PC-3 (cell line): ENCODE data around the gene SELENOT. TPM values are rescaled to one million over a fixed set of nuclear protein-coding genes. Genes with fewer than 3 reads are reported as not detected.
A peak's percentile ranks its signal among the peaks of the same experiment; 100 is the strongest.

Experiments
- ATAC-seq: fragments of 200-7000 bp; cut with Tn5 transposase; 2 replicates; pipeline ENCODE4 v1.9.1; 2020; ENCODE audit warnings: mild to moderate bottlenecking, moderate library complexity
- BruUV-seq: library from RNA; stranded (reverse); fragments of 400-500 nt; replicated peaks from 2 replicates; lab custom pipeline; 2021; lab: Mats Ljungman, UMichigan
- CTCF ChIA-PET: fragments of 300-600 bp; sonication (Branson Sonifier 250); formaldehyde crosslinking; loops from one replicate; lab custom pipeline; 2022; ENCODE audit warnings: antibody characterized with exemption; lab: Charles Lee
- POLR2A ChIA-PET: fragments of 300-600 bp; sonication (Branson Sonifier 250); formaldehyde crosslinking; loops from one replicate; lab custom pipeline; 2022; ENCODE audit warnings: antibody characterized with exemption; ENCODE audit not compliant: unreplicated experiment; lab: Charles Lee
- DNase-seq: peaks from one replicate; pipeline ENCODE4 v3.0.0-alpha.2; 2015
- H2AFZ ChIP-seq: fragments of 300-600 bp; sonication (generic); 2 replicates; pipeline ENCODE4 v1.6.0; 2016; ENCODE audit warnings: antibody characterized with exemption, low read length
- H3F3A ChIP-seq: fragments of 300-600 bp; sonication (generic); one replicate; pipeline ENCODE4 v1.6.0; 2017; ENCODE audit warnings: antibody characterized with exemption, low read length, control low read depth, mild to moderate bottlenecking; ENCODE audit not compliant: unreplicated experiment
- H3K27ac ChIP-seq: fragments of 300-600 bp; sonication (generic); 2 replicates; pipeline ENCODE4 v1.5.1; 2016; ENCODE audit warnings: mild to moderate bottlenecking, low read length
- H3K27me3 ChIP-seq: fragments of 300-600 bp; sonication (generic); 2 replicates; pipeline ENCODE4 v1.6.1; 2016; ENCODE audit warnings: low read length, mixed read lengths
- H3K36me3 ChIP-seq: fragments of 300-600 bp; sonication (generic); 2 replicates; pipeline ENCODE4 v1.6.1; 2016; ENCODE audit warnings: low read depth, mixed run types, low read length, mixed read lengths
- H3K4me1 ChIP-seq: fragments of 300-600 bp; sonication (generic); 2 replicates; pipeline ENCODE4 v1.5.1; 2016; ENCODE audit warnings: low read length; ENCODE audit not compliant: insufficient read depth
- H3K4me2 ChIP-seq: fragments of 300-600 bp; sonication (generic); 2 replicates; pipeline ENCODE4 v1.6.0; 2016; ENCODE audit warnings: low read length
- H3K4me3 ChIP-seq: fragments of 300-600 bp; sonication (generic); 2 replicates; pipeline ENCODE4 v1.5.1; 2016; ENCODE audit warnings: mild to moderate bottlenecking, low read length, mixed read lengths
- H3K79me2 ChIP-seq: fragments of 300-600 bp; sonication (generic); 2 replicates; pipeline ENCODE4 v1.6.1; 2017; ENCODE audit warnings: low read length, mixed read lengths
- H3K9ac ChIP-seq: fragments of 300-600 bp; sonication (generic); 2 replicates; pipeline ENCODE4 v1.6.0; 2016; ENCODE audit warnings: mild to moderate bottlenecking, low read length
- H3K9me2 ChIP-seq: fragments of 300-600 bp; sonication (generic); replicated peaks from 2 replicates; pipeline ENCODE4 v1.6.1; 2016; ENCODE audit warnings: mixed run types, low read length, mixed read lengths
- H3K9me3 ChIP-seq: fragments of 300-600 bp; sonication (generic); 2 replicates; pipeline ENCODE4 v1.6.1; 2016; ENCODE audit warnings: low read length, mixed read lengths
- H4K20me1 ChIP-seq: fragments of 300-600 bp; sonication (generic); 2 replicates; pipeline ENCODE4 v1.6.1; 2016; ENCODE audit warnings: low read length, mixed read lengths
- CTCF ChIP-seq: fragments of 300-600 bp; sonication (generic); conservative IDR thresholded peaks from 2 replicates; pipeline ENCODE4 v1.5.1; 2017; ENCODE audit warnings: antibody characterized with exemption, low read depth, mild to moderate bottlenecking, low read length
- EZH2 ChIP-seq: fragments of 300-600 bp; sonication (generic); IDR thresholded peaks from one replicate; pipeline ENCODE4 v1.6.1; 2017; ENCODE audit warnings: antibody characterized with exemption, mild to moderate bottlenecking, low read length; ENCODE audit not compliant: unreplicated experiment
- EZH2phosphoT487 ChIP-seq: fragments of 300-600 bp; sonication (generic); IDR thresholded peaks from 2 replicates; pipeline ENCODE4 v1.6.1; 2018; ENCODE audit warnings: mild to moderate bottlenecking, antibody characterized with exemption, low read length, borderline replicate concordance
- intact Hi-C: fragments of 100-400 bp; cut with micrococcal nuclease; formaldehyde crosslinking; loops from 2 replicates; pipeline ENCODE4 v1.9.0; 2023
- total RNA-seq: library from RNA; depleted of rRNA; stranded (reverse); fragments of >200 nt; gene quantifications from 2 replicates; pipeline ENCODE4 v1.2.3, GENCODE V29; 2014

The SELENOT gene
- total RNA-seq, 1 experiment from 2014 or later = 109 TPM

GRCh38 chr3:150609988-150610387, 6.9 kb downstream of the SELENOT start:
- Histone ChIP-seq H3K79me2 (peaks cover 95% of the 10 kb centered on the region), H3K9me2 (no peaks in the 10 kb centered on the region), H3K9ac (no peak overlapping the region), H3K4me1 (peaks cover 19% of the 10 kb centered on the region), H3K4me2 (peak overlapping the region; percentile 8; the same call in 1 of the 2 replicates), H3K4me3 (no peak overlapping the region), H2AFZ (no peak overlapping the region), H3K27me3 (no peaks in the 10 kb centered on the region), H3K36me3 (peaks cover 52% of the 10 kb centered on the region), H3K9me3 (no peaks in the 10 kb centered on the region), H3F3A (no peaks in the 10 kb centered on the region), H3K27ac (no peak overlapping the region), H4K20me1 (peaks cover 65% of the 10 kb centered on the region)
- BruUV-seq = no TSS peak
- intact Hi-C loops = no loop called here
- TF ChIP-seq EZH2phosphoT487 (no peak), EZH2 (no peak), CTCF (no peak)
- POLR2A ChIA-PET = no interaction called here
- ATAC-seq (no peak), DNase-seq (no peak)
- CTCF ChIA-PET = no interaction called here

DNA sequence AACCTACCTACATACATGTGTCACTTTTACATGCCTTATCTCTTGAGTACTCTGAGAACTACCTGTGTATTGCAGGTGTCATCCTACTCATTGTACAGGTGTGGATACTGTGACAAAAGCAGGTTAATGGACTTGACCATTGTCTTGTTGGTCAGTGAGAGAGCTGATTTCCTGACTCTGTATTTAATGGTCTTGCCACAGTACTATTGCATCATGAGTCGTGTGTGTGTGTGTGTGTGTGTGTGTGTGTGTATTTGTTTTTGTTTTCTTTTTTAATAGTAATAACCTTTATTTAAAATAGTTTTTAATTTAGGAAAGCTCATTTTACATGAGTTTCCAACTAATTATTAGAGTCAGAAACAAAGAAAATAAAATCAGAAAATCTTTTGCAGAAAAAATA, 7.7 kb downstream of the SELENOT start:
- Histone ChIP-seq H3K4me2 (no peak overlapping the region), H3K9ac (no peak overlapping the region), H4K20me1 (peaks cover 62% of the 10 kb centered on the region), H3K9me3 (no peaks in the 10 kb centered on the region), H3F3A (no peaks in the 10 kb centered on the region), H3K27me3 (no peaks in the 10 kb centered on the region), H3K36me3 (peaks cover 52% of the 10 kb centered on the region), H2AFZ (no peak overlapping the region), H3K4me1 (peaks cover 16% of the 10 kb centered on the region), H3K27ac (no peak overlapping the region), H3K4me3 (no peak overlapping the region), H3K79me2 (peaks cover 87% of the 10 kb centered on the region), H3K9me2 (no peaks in the 10 kb centered on the region)
- DNase-seq (no peak), ATAC-seq (no peak)
- CTCF ChIA-PET = no interaction called here
- intact Hi-C loops = no loop called here
- TF ChIP-seq EZH2 (no peak), CTCF (no peak), EZH2phosphoT487 (no peak)
- POLR2A ChIA-PET = no interaction called here
- BruUV-seq = no TSS peak

GRCh38 chr3:150611666-150612065, 8.5 kb downstream of the SELENOT start:
- ATAC-seq = no peak
- Histone ChIP-seq H4K20me1 (peaks cover 56% of the 10 kb centered on the region), H3F3A (no peaks in the 10 kb centered on the region), H3K9me3 (no peaks in the 10 kb centered on the region), H3K9ac (no peak overlapping the region), H3K4me3 (no peak overlapping the region), H3K79me2 (peaks cover 81% of the 10 kb centered on the region), H3K4me1 (peaks cover 9% of the 10 kb centered on the region; the same call in 1 of the 2 replicates), H3K9me2 (no peaks in the 10 kb centered on the region), H3K36me3 (peaks cover 46% of the 10 kb centered on the region), H2AFZ (no peak overlapping the region), H3K27me3 (no peaks in the 10 kb centered on the region), H3K27ac (no peak overlapping the region), H3K4me2 (no peak overlapping the region)
- no peak for DNase-seq
- BruUV-seq = no TSS peak
- ChIA-PET POLR2A (interaction anchor here (0.6 kb wide), 1 partner anchor 94 kb away, joined by 5 read pairs; no protein-coding TSS in a partner anchor), CTCF (no interaction called here)
- TF ChIP-seq EZH2 (no peak), CTCF (no peak), EZH2phosphoT487 (no peak)
- intact Hi-C loops = no loop called here
